ENCODE results near the gene FUT9. TPM values are rescaled to one million over a fixed set of nuclear protein-coding genes. Genes with fewer than 3 reads are reported as not detected.

The FUT9 gene
- total RNA-seq, 1 experiment from 2014 or later, result 0.04 TPM

GRCh38 chr6:96022225-96022624 is 6.5 kb downstream of the FUT9 start:
- no peaks in the 10 kb centered on the region for H3F3A ChIP-seq (ENCODE audit: low read length, unreplicated experiment)
- no TSS peak for BruUV-seq (replicated peaks)
- H3K27me3 ChIP-seq (ENCODE audit: low read length), result no peaks in the 10 kb centered on the region
- no peaks in the 10 kb centered on the region for H3K4me1 ChIP-seq (ENCODE audit: insufficient read depth, low read length)
- ChIA-PET CTCF (no interaction called here), POLR2A (ENCODE audit: unreplicated experiment) (no interaction called here)
- H3K4me2 ChIP-seq (ENCODE audit: low read length), result no peak overlapping the region
- H3K9me3 ChIP-seq (ENCODE audit: low read length), result no peaks in the 10 kb centered on the region
- no peaks in the 10 kb centered on the region for H3K9me2 ChIP-seq (replicated peaks; ENCODE audit: low read length)
- no peaks in the 10 kb centered on the region for H3K79me2 ChIP-seq (ENCODE audit: low read length)
- no peak overlapping the region for H3K9ac ChIP-seq (ENCODE audit: low read length)
- TF ChIP-seq CTCF (conservative IDR thresholded peaks at IDR 0.05; ENCODE audit: low read depth, low read length) (peak; percentile 22; the same call in 1 of the 2 replicates), EZH2 (IDR thresholded peaks at IDR 0.05; ENCODE audit: low read length, unreplicated experiment) (no peak), EZH2phosphoT487 (IDR thresholded peaks at IDR 0.05; ENCODE audit: borderline replicate concordance, low read length) (no peak)
- intact Hi-C loops (cut with micrococcal nuclease), result no loop called here
- H3K4me3 ChIP-seq (ENCODE audit: low read length), result no peak overlapping the region
- DNase-seq (peak; percentile 5), ATAC-seq (no peak)
- no peaks in the 10 kb centered on the region for H3K36me3 ChIP-seq (ENCODE audit: low read depth, low read length)
- H4K20me1 ChIP-seq (ENCODE audit: low read length), result no peaks in the 10 kb centered on the region
- no peak overlapping the region for H3K27ac ChIP-seq (ENCODE audit: low read length)
- H2AFZ ChIP-seq (ENCODE audit: low read length), result no peak overlapping the region

- Histone ChIP-seq H3K9ac (ENCODE audit: low read length) (no peak overlapping the region), H4K20me1 (ENCODE audit: low read length) (no peaks in the 10 kb centered on the region), H3K9me3 (ENCODE audit: low read length) (no peaks in the 10 kb centered on the region), H2AFZ (ENCODE audit: low read length) (no peak overlapping the region), H3K4me3 (ENCODE audit: low read length) (no peak overlapping the region), H3K4me2 (ENCODE audit: low read length) (no peak overlapping the region), H3K79me2 (ENCODE audit: low read length) (no peaks in the 10 kb centered on the region), H3K27me3 (ENCODE audit: low read length) (no peaks in the 10 kb centered on the region), H3K36me3 (ENCODE audit: low read depth, low read length) (no peaks in the 10 kb centered on the region), H3F3A (ENCODE audit: low read length, unreplicated experiment) (no peaks in the 10 kb centered on the region), H3K4me1 (ENCODE audit: insufficient read depth, low read length) (no peaks in the 10 kb centered on the region), H3K27ac (ENCODE audit: low read length) (no peak overlapping the region), H3K9me2 (replicated peaks; ENCODE audit: low read length) (no peaks in the 10 kb centered on the region)
- ChIA-PET CTCF (no interaction called here), POLR2A (ENCODE audit: unreplicated experiment) (no interaction called here)
- ATAC-seq (no peak), DNase-seq (no peak)
- BruUV-seq (replicated peaks), result no TSS peak
- intact Hi-C loops (cut with micrococcal nuclease), result no loop called here
- TF ChIP-seq CTCF (conservative IDR thresholded peaks at IDR 0.05; ENCODE audit: low read depth, low read length) (no peak), EZH2phosphoT487 (IDR thresholded peaks at IDR 0.05; ENCODE audit: borderline replicate concordance, low read length) (no peak), EZH2 (IDR thresholded peaks at IDR 0.05; ENCODE audit: low read length, unreplicated experiment) (no peak)
Measured at GRCh38 chr6:96032661-96033060, 16.9 kb downstream of the FUT9 start.

GRCh38 chr6:96051555-96051954 is 35.8 kb downstream of the FUT9 start:
- H3K36me3 ChIP-seq (ENCODE audit: low read depth, low read length), result no peaks in the 10 kb centered on the region
- TF ChIP-seq EZH2 (IDR thresholded peaks at IDR 0.05; ENCODE audit: low read length, unreplicated experiment) (no peak), CTCF (conservative IDR thresholded peaks at IDR 0.05; ENCODE audit: low read depth, low read length) (no peak), EZH2phosphoT487 (IDR thresholded peaks at IDR 0.05; ENCODE audit: borderline replicate concordance, low read length) (no peak)
- no peak overlapping the region for H2AFZ ChIP-seq (ENCODE audit: low read length)
- no peaks in the 10 kb centered on the region for H3K27me3 ChIP-seq (ENCODE audit: low read length)
- intact Hi-C loops (cut with micrococcal nuclease), result no loop called here
- H3K9me2 ChIP-seq (replicated peaks; ENCODE audit: low read length), result no peaks in the 10 kb centered on the region
- POLR2A ChIA-PET (ENCODE audit: unreplicated experiment), result no interaction called here
- CTCF ChIA-PET, result no interaction called here
- no peaks in the 10 kb centered on the region for H3K79me2 ChIP-seq (ENCODE audit: low read length)
- H3F3A ChIP-seq (ENCODE audit: low read length, unreplicated experiment), result no peaks in the 10 kb centered on the region
- no peak overlapping the region for H3K9ac ChIP-seq (ENCODE audit: low read length)
- no peak overlapping the region for H3K27ac ChIP-seq (ENCODE audit: low read length)
- no TSS peak for BruUV-seq (replicated peaks)
- H3K4me2 ChIP-seq (ENCODE audit: low read length), result no peak overlapping the region
- no peaks in the 10 kb centered on the region for H3K9me3 ChIP-seq (ENCODE audit: low read length)
- H3K4me1 ChIP-seq (ENCODE audit: insufficient read depth, low read length), result no peaks in the 10 kb centered on the region
- DNase-seq (no peak), ATAC-seq (no peak)
- no peak overlapping the region for H3K4me3 ChIP-seq (ENCODE audit: low read length)
- H4K20me1 ChIP-seq (ENCODE audit: low read length), result no peaks in the 10 kb centered on the region

Data from PC-3 (cell line).